HFFc6 (cell line): ENCODE data around the gene RAPGEF4. TPM values are rescaled to one million over a fixed set of nuclear protein-coding genes. Genes with fewer than 3 reads are reported as not detected.

ENCODE experiments used
- DNase-seq: peaks from one replicate; pipeline ENCODE4 v3.0.0-alpha.2; 2018
- H3K27ac Mint-ChIP-seq: 2 replicates; pipeline ENCODE4 v1.8.0; 2020; ENCODE audit warnings: mild to moderate bottlenecking, mixed read lengths
- H3K27me3 Mint-ChIP-seq: 2 replicates; pipeline ENCODE4 v1.8.0; 2021; ENCODE audit warnings: mild to moderate bottlenecking, moderate library complexity, mixed read lengths; ENCODE audit not compliant: insufficient read depth
- H3K36me3 Mint-ChIP-seq: 2 replicates; pipeline ENCODE4 v1.8.0; 2021; ENCODE audit warnings: low read depth, mixed read lengths
- H3K4me1 Mint-ChIP-seq: 2 replicates; pipeline ENCODE4 v1.8.0; 2020; ENCODE audit warnings: low read depth, mixed read lengths
- H3K4me3 Mint-ChIP-seq: 2 replicates; pipeline ENCODE4 v1.8.0; 2020; ENCODE audit warnings: mild to moderate bottlenecking, moderate library complexity, mixed read lengths
- H3K9me3 Mint-ChIP-seq: 2 replicates; pipeline ENCODE4 v1.8.0; 2020; ENCODE audit warnings: mild to moderate bottlenecking, mixed read lengths
- total RNA-seq, 6 experiments: library from RNA; stranded (reverse); fragmentation: NEBNext Ultra II Directional; extraction: Animal tissue kit (Norgen Biotek cat#: 25700); gene quantifications; 2 replicates in 1 of 6; 3 replicates in 5 of 6; pipeline ENCODE4 v1.2.3, GENCODE V29; 2021
- TF ChIP-seq, protein P1 (sequence below): fragments of 200-600 bp; sonication (generic); IDR thresholded peaks from 2 replicates; pipeline ENCODE4 v1.5.0; 2021; ENCODE audit warnings: antibody characterized with exemption, mild to moderate bottlenecking

Gene RAPGEF4
- total RNA-seq, 6 experiments from 2014 or later: 0.14 to 0.37 (median 0.18) TPM

DNA sequence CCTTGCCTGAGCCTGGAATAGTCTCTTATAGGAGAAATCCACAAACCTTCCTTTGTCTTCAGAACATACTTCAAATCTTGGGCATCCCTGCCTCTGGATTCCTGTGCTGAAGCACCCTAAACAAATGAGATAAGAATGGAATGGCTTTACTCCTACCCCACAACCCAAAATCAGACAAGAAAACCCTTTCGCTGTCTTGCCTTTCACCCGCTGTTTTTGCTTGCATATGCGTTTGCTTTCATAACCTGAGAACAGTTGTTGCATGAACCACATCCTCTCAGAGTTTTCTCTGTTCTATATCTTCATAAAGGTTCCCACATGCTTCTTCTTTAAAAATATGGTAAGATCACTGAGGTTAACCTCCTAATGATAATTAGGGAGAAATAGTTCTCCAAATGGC lies 207.9 kb downstream of the RAPGEF4 start:
- peaks cover 19% of the 10 kb centered on the region for H3K36me3 Mint-ChIP-seq
- H3K27ac Mint-ChIP-seq: no peak overlapping the region
- H3K27me3 Mint-ChIP-seq: peaks cover 5% of the 10 kb centered on the region; the same call in 1 of the 2 replicates
- no peak overlapping the region for H3K4me3 Mint-ChIP-seq
- H3K4me1 Mint-ChIP-seq: peaks cover 36% of the 10 kb centered on the region
- TF ChIP-seq, protein P1, sequence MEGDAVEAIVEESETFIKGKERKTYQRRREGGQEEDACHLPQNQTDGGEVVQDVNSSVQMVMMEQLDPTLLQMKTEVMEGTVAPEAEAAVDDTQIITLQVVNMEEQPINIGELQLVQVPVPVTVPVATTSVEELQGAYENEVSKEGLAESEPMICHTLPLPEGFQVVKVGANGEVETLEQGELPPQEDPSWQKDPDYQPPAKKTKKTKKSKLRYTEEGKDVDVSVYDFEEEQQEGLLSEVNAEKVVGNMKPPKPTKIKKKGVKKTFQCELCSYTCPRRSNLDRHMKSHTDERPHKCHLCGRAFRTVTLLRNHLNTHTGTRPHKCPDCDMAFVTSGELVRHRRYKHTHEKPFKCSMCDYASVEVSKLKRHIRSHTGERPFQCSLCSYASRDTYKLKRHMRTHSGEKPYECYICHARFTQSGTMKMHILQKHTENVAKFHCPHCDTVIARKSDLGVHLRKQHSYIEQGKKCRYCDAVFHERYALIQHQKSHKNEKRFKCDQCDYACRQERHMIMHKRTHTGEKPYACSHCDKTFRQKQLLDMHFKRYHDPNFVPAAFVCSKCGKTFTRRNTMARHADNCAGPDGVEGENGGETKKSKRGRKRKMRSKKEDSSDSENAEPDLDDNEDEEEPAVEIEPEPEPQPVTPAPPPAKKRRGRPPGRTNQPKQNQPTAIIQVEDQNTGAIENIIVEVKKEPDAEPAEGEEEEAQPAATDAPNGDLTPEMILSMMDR: no peak
- peaks cover 28% of the 10 kb centered on the region for H3K9me3 Mint-ChIP-seq
- DNase-seq: no peak

DNA sequence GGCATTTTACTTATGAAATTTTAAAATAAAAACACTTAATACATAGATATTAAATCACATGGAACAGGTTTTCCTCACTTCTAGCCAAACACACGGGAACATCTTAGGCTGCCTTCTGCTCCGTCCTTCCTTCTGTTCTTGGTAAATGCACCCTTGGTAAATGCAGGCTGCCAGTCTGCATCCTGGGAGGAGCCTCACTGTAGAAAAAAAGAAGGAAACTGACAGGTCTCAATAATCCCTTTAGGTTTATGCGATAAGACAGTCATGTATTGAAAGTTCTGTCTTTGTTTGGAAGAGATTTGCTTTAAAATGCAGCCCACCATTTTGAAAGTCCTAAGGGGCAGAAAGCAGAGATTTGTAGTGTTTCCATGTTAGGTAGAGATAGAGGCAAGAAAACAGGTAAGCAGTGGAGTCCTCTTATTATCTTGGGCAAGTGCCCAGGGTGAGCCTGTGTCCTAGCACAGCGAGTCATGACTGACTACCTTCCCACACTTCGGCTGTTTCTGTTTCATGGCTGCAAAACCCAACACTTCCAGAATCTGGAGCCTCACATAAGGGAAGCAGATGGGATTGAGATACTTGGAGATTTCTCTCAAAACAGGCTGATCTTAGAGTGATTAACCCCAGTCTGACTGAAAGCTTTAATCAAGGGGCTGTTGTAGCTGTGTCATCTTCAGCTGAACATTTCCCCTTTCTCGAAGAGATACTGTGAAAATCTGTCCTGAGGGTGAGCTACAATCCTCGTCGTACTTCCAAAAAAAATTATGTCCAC lies 208.6 kb downstream of the RAPGEF4 start:
- DNase-seq: no peak
- H3K27ac Mint-ChIP-seq: no peak overlapping the region
- H3K36me3 Mint-ChIP-seq: peaks cover 18% of the 10 kb centered on the region
- peaks cover 24% of the 10 kb centered on the region for H3K9me3 Mint-ChIP-seq
- H3K4me1 Mint-ChIP-seq: peaks cover 32% of the 10 kb centered on the region
- TF ChIP-seq, protein P1: no peak
- H3K4me3 Mint-ChIP-seq: peak overlapping the region; percentile 20; the same call in 1 of the 2 replicates
- peaks cover 5% of the 10 kb centered on the region; the same call in 1 of the 2 replicates for H3K27me3 Mint-ChIP-seq

DNA sequence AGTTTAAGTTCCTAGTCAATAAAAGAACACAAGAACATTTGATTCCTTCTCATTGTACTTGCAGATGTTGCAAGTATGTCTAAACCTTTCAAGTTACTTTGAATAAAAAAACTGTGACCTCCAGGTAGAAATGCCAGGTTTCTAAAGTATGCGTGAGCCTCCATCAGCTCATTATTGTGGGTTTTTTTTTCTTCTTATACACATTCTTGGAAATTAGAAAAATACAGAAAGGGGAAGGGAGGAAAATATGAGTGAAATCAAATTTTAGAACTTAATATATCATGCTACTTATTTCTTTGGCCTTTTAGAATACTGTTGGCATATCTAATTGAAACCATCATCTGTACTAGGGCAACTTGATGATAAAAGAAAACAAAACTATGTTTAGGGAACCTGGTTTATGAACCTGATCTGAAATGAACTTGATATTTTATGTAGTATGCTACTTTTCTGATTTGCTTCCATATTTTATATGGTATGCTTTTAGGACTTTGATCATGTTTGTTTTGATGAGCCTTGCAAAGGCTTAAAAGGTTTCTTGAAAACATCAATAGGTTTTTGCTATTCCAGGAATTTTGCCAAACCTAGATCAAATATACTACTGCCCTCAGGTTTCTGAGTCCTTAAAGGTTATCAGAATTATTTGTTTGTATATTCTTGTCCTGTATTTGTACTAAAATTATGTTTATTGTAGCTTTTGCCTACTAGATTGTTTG lies 209.3 kb downstream of the RAPGEF4 start:
- H3K27me3 Mint-ChIP-seq: peaks cover 5% of the 10 kb centered on the region; the same call in 1 of the 2 replicates
- no peak for DNase-seq
- peaks cover 26% of the 10 kb centered on the region for H3K4me1 Mint-ChIP-seq
- H3K4me3 Mint-ChIP-seq: peak overlapping the region; percentile 20; the same call in 1 of the 2 replicates
- H3K9me3 Mint-ChIP-seq: peaks cover 17% of the 10 kb centered on the region
- H3K36me3 Mint-ChIP-seq: peaks cover 11% of the 10 kb centered on the region
- H3K27ac Mint-ChIP-seq: no peak overlapping the region
- TF ChIP-seq, protein P1: no peak

DNA sequence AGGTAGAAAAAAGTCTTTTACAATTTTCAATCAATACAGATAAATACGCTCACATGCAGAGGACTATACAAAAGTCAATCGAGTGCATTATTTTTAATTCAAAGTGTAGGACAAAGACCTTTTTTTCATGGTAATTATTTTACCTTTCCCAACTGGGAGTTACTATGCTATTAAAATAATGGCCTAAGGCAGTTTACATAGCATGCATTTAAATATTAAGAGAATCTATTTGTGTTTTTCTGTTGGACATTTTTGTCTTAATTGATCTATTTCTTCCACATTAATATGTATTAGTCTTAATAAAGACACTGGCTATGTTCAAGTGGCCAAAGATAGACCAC lies 209.8 kb downstream of the RAPGEF4 start:
- DNase-seq: no peak
- Mint-ChIP-seq H3K27ac (no peak overlapping the region), H3K4me1 (peaks cover 26% of the 10 kb centered on the region), H3K4me3 (no peak overlapping the region), H3K27me3 (peaks cover 5% of the 10 kb centered on the region; the same call in 1 of the 2 replicates), H3K36me3 (peaks cover 5% of the 10 kb centered on the region), H3K9me3 (peaks cover 12% of the 10 kb centered on the region)
- TF ChIP-seq, protein P1: no peak

DNA sequence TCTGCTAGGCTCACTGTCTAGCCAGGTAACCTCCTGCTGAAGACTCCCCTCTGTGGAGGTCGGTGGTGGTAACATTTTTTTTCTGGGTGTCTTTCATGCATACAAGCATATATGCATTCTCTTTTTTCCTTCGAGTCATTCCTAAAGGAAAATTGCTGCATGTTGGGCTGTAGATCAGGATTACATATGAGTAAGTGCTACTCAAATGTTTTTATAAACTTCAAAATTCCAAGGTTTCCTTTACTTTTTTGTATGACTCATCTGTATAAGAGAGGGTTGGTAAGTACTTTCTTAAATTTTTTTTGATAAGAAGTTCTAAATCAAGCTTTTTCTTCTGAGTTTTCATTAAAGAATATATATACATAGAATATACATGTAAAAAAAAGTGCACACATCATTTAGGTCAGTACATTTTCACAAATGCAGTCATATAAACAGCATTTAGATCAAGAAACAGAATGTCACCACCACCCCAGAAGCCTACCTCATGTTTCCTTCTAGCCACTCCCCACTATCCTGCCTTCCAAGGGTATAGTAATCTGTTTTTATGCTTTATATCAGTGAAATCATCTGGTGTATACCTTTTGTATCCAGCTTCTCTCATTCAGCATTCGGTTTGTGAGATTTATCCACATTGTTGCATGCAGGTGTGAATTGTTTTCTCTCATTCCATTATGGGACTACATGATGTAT lies 212.0 kb downstream of the RAPGEF4 start:
- Mint-ChIP-seq H3K27me3 (peaks cover 5% of the 10 kb centered on the region; the same call in 1 of the 2 replicates), H3K4me1 (peaks cover 35% of the 10 kb centered on the region), H3K36me3 (no peaks in the 10 kb centered on the region; the same call in 1 of the 2 replicates), H3K27ac (no peak overlapping the region), H3K4me3 (no peak overlapping the region), H3K9me3 (peaks cover 4% of the 10 kb centered on the region; the same call in 1 of the 2 replicates)
- peak; percentile 7 for DNase-seq
- TF ChIP-seq, protein P1: no peak
